Fibroblast of the aortic adventitia (primary cell): ENCODE results near the gene PPM1H. TPM values are rescaled to one million over a fixed set of nuclear protein-coding genes. Genes with fewer than 3 reads are reported as not detected.

ENCODE experiments used
- DNase-seq: peaks from one replicate; pipeline ENCODE4 v3.0.0-alpha.2; 2010; ENCODE audit warnings: low read depth
- H3K4me3 ChIP-seq: 2 replicates; pipeline ENCODE4 v1.5.1; 2011; ENCODE audit warnings: low read depth, mild to moderate bottlenecking, control low read depth, low read length, moderate library complexity
- CTCF ChIP-seq: IDR thresholded peaks from 2 replicates; pipeline ENCODE4 v1.5.1; 2011; ENCODE audit warnings: mild to moderate bottlenecking, low read length, control low read depth, inconsistent platforms; ENCODE audit not compliant: insufficient read depth
- total RNA-seq: library from RNA; depleted of rRNA; stranded (reverse); fragments of >200 nt; gene quantifications from 2 replicates; pipeline ENCODE4 v1.2.3, GENCODE V29; 2012; ENCODE audit warnings: low replicate concordance

PPM1H gene
- total RNA-seq, 1 donor: 1.3 TPM

GRCh38 chr12:62928632-62929031 is 6.3 kb downstream of the PPM1H start:
- no peak for DNase-seq
- H3K4me3 ChIP-seq: no peak overlapping the region
- no peak for TF ChIP-seq CTCF

- H3K4me3 ChIP-seq: no peak overlapping the region
- DNase-seq: no peak
- no peak for TF ChIP-seq CTCF
These were observed 9.3 kb downstream of the PPM1H start for GRCh38 chr12:62925680-62926079.

GRCh38 chr12:62924084-62924483 is 10.9 kb downstream of the PPM1H start:
- no peak for DNase-seq
- TF ChIP-seq CTCF: no peak
- H3K4me3 ChIP-seq: no peak overlapping the region

- no peak for TF ChIP-seq CTCF
- H3K4me3 ChIP-seq: no peak overlapping the region
- DNase-seq: no peak
These were observed 12.4 kb downstream of the PPM1H start for GRCh38 chr12:62922539-62922938.

- peak; percentile 32 for DNase-seq
- TF ChIP-seq CTCF: no peak
- H3K4me3 ChIP-seq: no peak overlapping the region
These were observed 15.1 kb downstream of the PPM1H start for GRCh38 chr12:62919838-62920237.

- no peak for TF ChIP-seq CTCF
- no peak for DNase-seq
- H3K4me3 ChIP-seq: no peak overlapping the region
These were observed 17.0 kb downstream of the PPM1H start for GRCh38 chr12:62917926-62918325.

- no peak overlapping the region for H3K4me3 ChIP-seq
- no peak for TF ChIP-seq CTCF
- no peak for DNase-seq
These were observed 18.1 kb downstream of the PPM1H start for GRCh38 chr12:62916632-62917425.
